HEK293 (cell line): ENCODE measurements around the gene METTL26.
A peak's percentile ranks its signal among the peaks of the same experiment; 100 is the strongest.

ENCODE experiments used
- BCL11B ChIP-seq: fragments of 450-650 bp; formaldehyde crosslinking; IDR thresholded peaks from 2 replicates; pipeline ENCODE4 v1.5.1; 2016; ENCODE audit warnings: low read depth, missing biosample characterization, missing genetic modification characterization
- GLI2 ChIP-seq: fragments of 450-650 bp; formaldehyde crosslinking; IDR thresholded peaks from 2 replicates; pipeline ENCODE4; 2017; ENCODE audit warnings: missing biosample characterization, missing genetic modification characterization, low read depth, borderline replicate concordance
- GLIS2 ChIP-seq: fragments of 450-650 bp; formaldehyde crosslinking; IDR thresholded peaks from 2 replicates; pipeline ENCODE4 v1.5.1; 2016; ENCODE audit warnings: missing biosample characterization, missing genetic modification characterization
- IKZF3 ChIP-seq: fragments of 450-650 bp; IDR thresholded peaks from 2 replicates; pipeline ENCODE4 v1.5.0; 2018; ENCODE audit warnings: missing biosample characterization, mild to moderate bottlenecking, missing genetic modification characterization, moderate library complexity
- INSM2 ChIP-seq: fragments of 450-650 bp; formaldehyde crosslinking; IDR thresholded peaks from 2 replicates; pipeline ENCODE4 v1.5.1; 2016; ENCODE audit warnings: missing biosample characterization, missing genetic modification characterization
- KLF1 ChIP-seq: fragments of 450-650 bp; formaldehyde crosslinking; IDR thresholded peaks from 2 replicates; pipeline ENCODE4 v1.5.1; 2016; ENCODE audit warnings: missing biosample characterization, missing genetic modification characterization
- KLF10 ChIP-seq: fragments of 450-650 bp; IDR thresholded peaks from 2 replicates; pipeline ENCODE4 v1.5.1; 2018; ENCODE audit warnings: missing biosample characterization, mild to moderate bottlenecking, missing genetic modification characterization
- KLF17 ChIP-seq: fragments of 450-650 bp; formaldehyde crosslinking; IDR thresholded peaks from 2 replicates; pipeline ENCODE4 v1.5.1; 2016; ENCODE audit warnings: missing biosample characterization, missing genetic modification characterization
- MZF1 ChIP-seq: fragments of 450-650 bp; formaldehyde crosslinking; IDR thresholded peaks from 2 replicates; pipeline ENCODE4 v1.5.1; 2017; ENCODE audit warnings: missing biosample characterization, missing genetic modification characterization, borderline replicate concordance
- SALL2 ChIP-seq: fragments of 450-650 bp; formaldehyde crosslinking; IDR thresholded peaks from 2 replicates; pipeline ENCODE4 v1.5.0; 2017; ENCODE audit warnings: missing biosample characterization, mild to moderate bottlenecking, missing genetic modification characterization, borderline replicate concordance
- SCRT2 ChIP-seq: fragments of 450-650 bp; formaldehyde crosslinking; IDR thresholded peaks from 2 replicates; pipeline ENCODE4 v1.5.1; 2016; ENCODE audit warnings: missing biosample characterization, missing genetic modification characterization
- SETDB1 ChIP-seq: IDR thresholded peaks from one replicate; pipeline ENCODE4 v1.6.1; 2017; ENCODE audit warnings: mild to moderate bottlenecking, low read length, moderate library complexity, mixed read lengths; ENCODE audit not compliant: insufficient read length
- SP7 ChIP-seq: fragments of 450-650 bp; formaldehyde crosslinking; IDR thresholded peaks from 2 replicates; pipeline ENCODE4 v1.5.1; 2016; ENCODE audit warnings: missing biosample characterization, missing genetic modification characterization
- ZBTB17 ChIP-seq: fragments of 450-650 bp; formaldehyde crosslinking; IDR thresholded peaks from 2 replicates; pipeline ENCODE4 v1.5.1; 2016; ENCODE audit warnings: missing biosample characterization, missing genetic modification characterization
- ZBTB8A ChIP-seq: fragments of 450-650 bp; formaldehyde crosslinking; IDR thresholded peaks from 2 replicates; pipeline ENCODE4 v1.5.1; 2016; ENCODE audit warnings: missing biosample characterization, missing genetic modification characterization
- ZFHX2 ChIP-seq: fragments of 450-650 bp; formaldehyde crosslinking; conservative IDR thresholded peaks from 2 replicates; pipeline ENCODE4 v1.5.1; 2016; ENCODE audit warnings: missing biosample characterization, missing genetic modification characterization
- ZNF10 ChIP-seq: fragments of 450-650 bp; formaldehyde crosslinking; IDR thresholded peaks from 2 replicates; pipeline ENCODE4 v1.5.1; 2017; ENCODE audit warnings: missing biosample characterization, missing genetic modification characterization
- ZNF114 ChIP-seq: fragments of 450-650 bp; formaldehyde crosslinking; IDR thresholded peaks from 2 replicates; pipeline ENCODE4 v1.5.0; 2017; ENCODE audit warnings: missing biosample characterization, missing genetic modification characterization
- ZNF148 ChIP-seq: fragments of 450-650 bp; formaldehyde crosslinking; IDR thresholded peaks from 2 replicates; pipeline ENCODE4 v1.5.0; 2017; ENCODE audit warnings: missing biosample characterization, missing genetic modification characterization, borderline replicate concordance
- ZNF175 ChIP-seq: fragments of 450-650 bp; formaldehyde crosslinking; IDR thresholded peaks from 2 replicates; pipeline ENCODE4 v1.5.1; 2016; ENCODE audit warnings: missing biosample characterization, missing genetic modification characterization
- ZNF184 ChIP-seq: fragments of 450-650 bp; IDR thresholded peaks from 2 replicates; pipeline ENCODE4 v1.5.1; 2018; ENCODE audit warnings: missing biosample characterization, mild to moderate bottlenecking, missing genetic modification characterization
- ZNF202 ChIP-seq: fragments of 450-650 bp; formaldehyde crosslinking; IDR thresholded peaks from 2 replicates; pipeline ENCODE4 v1.5.1; 2016; ENCODE audit warnings: missing biosample characterization, missing genetic modification characterization, borderline replicate concordance
- ZNF292 ChIP-seq: fragments of 450-650 bp; formaldehyde crosslinking; IDR thresholded peaks from 2 replicates; pipeline ENCODE4 v1.5.1; 2016; ENCODE audit warnings: low read depth, missing biosample characterization, missing genetic modification characterization, borderline replicate concordance
- ZNF398 ChIP-seq: fragments of 450-650 bp; formaldehyde crosslinking; IDR thresholded peaks from 2 replicates; pipeline ENCODE4 v1.5.1; 2017; ENCODE audit warnings: missing biosample characterization, missing genetic modification characterization
- ZNF423 ChIP-seq: fragments of 450-650 bp; formaldehyde crosslinking; IDR thresholded peaks from 2 replicates; pipeline ENCODE4 v1.5.1; 2016; ENCODE audit warnings: missing biosample characterization, missing genetic modification characterization
- ZNF561 ChIP-seq: fragments of 450-650 bp; IDR thresholded peaks from 2 replicates; pipeline ENCODE4 v1.5.1; 2018; ENCODE audit warnings: missing biosample characterization, missing genetic modification characterization, borderline replicate concordance
- ZNF585B ChIP-seq: fragments of 450-650 bp; formaldehyde crosslinking; IDR thresholded peaks from 2 replicates; pipeline ENCODE4 v1.5.1; 2016; ENCODE audit warnings: missing biosample characterization, missing genetic modification characterization
- ZNF621 ChIP-seq: fragments of 450-650 bp; formaldehyde crosslinking; IDR thresholded peaks from 2 replicates; pipeline ENCODE4 v1.5.1; 2017; ENCODE audit warnings: missing biosample characterization, missing genetic modification characterization
- ZNF626 ChIP-seq: fragments of 450-650 bp; sonication (Bioruptor Pico); formaldehyde crosslinking; IDR thresholded peaks from 2 replicates; pipeline ENCODE4 v1.5.1; 2018; ENCODE audit warnings: missing biosample characterization, missing genetic modification characterization, inconsistent platforms
- ZNF707 ChIP-seq: fragments of 450-650 bp; formaldehyde crosslinking; IDR thresholded peaks from 2 replicates; pipeline ENCODE4 v1.5.1; 2016; ENCODE audit warnings: missing biosample characterization, missing genetic modification characterization
- ZNF791 ChIP-seq: fragments of 450-650 bp; formaldehyde crosslinking; IDR thresholded peaks from 2 replicates; pipeline ENCODE4 v1.5.1; 2016; ENCODE audit warnings: missing biosample characterization, missing genetic modification characterization
- ZSCAN5A ChIP-seq: fragments of 450-650 bp; formaldehyde crosslinking; IDR thresholded peaks from 2 replicates; pipeline ENCODE4 v1.5.1; 2016; ENCODE audit warnings: missing biosample characterization, missing genetic modification characterization

METTL26 gene

GRCh38 chr16:641326-642188 lies 5.5 kb upstream of the METTL26 start, which contains the start of gene MCRIP2 (continued):
- TF ChIP-seq KLF17 = 0 out of 2 replicates have a peak, but pooled peaks have one; percentile 44
- 0 out of 2 replicates have a peak, but pooled peaks have one; percentile 26 for TF ChIP-seq ZNF423 (tag by site-specific recombination)
- no peak for TF ChIP-seq ZNF707
- TF ChIP-seq SCRT2 (tag by site-specific recombination) = no peak
- peak; percentile 35; the same call in 1 of the 2 replicates for TF ChIP-seq SP7
- TF ChIP-seq KLF1 (tag by site-specific recombination) = peak; percentile 63
- TF ChIP-seq ZSCAN5A (tag by site-specific recombination) = no peak
- no peak for TF ChIP-seq ZNF175
- TF ChIP-seq ZNF184 (tag by site-specific recombination) = no peak
- no peak for TF ChIP-seq ZNF148 (tag by site-specific recombination)
- no peak for TF ChIP-seq ZNF114
- TF ChIP-seq ZNF202 = no peak
- no peak for TF ChIP-seq BCL11B (tag by site-specific recombination)
- no peak for TF ChIP-seq ZBTB17
- no peak for TF ChIP-seq SETDB1
- peak; percentile 64; the same call in 1 of the 2 replicates for TF ChIP-seq ZNF561
- no peak for TF ChIP-seq ZNF621 (tag by site-specific recombination)
- TF ChIP-seq ZNF626 = no peak
- TF ChIP-seq ZNF791 (tag by site-specific recombination) = no peak
- TF ChIP-seq INSM2 = no peak
- TF ChIP-seq MZF1 (tag by site-specific recombination) = no peak
- TF ChIP-seq IKZF3 (tag by site-specific recombination) = no peak
- no peak for TF ChIP-seq ZNF10 (tag by site-specific recombination)
- TF ChIP-seq KLF10 = peak; percentile 97
- TF ChIP-seq ZNF292 (tag by site-specific recombination) = no peak
- no peak for TF ChIP-seq ZNF585B
- no peak for TF ChIP-seq ZNF398
- TF ChIP-seq GLI2 = no peak
- peak; percentile 88 for TF ChIP-seq ZFHX2 (tag by site-specific recombination)
- TF ChIP-seq ZBTB8A (tag by site-specific recombination) = peak; percentile 92
- TF ChIP-seq GLIS2 (tag by site-specific recombination) = peak; percentile 69; the same call in 1 of the 2 replicates
- TF ChIP-seq SALL2 (tag by site-specific recombination) = no peak
